HCT116 (cell line): ENCODE results near the gene SERPINB4. TPM values are rescaled to one million over a fixed set of nuclear protein-coding genes. Genes with fewer than 3 reads are reported as not detected.
"Not testable (repeated sequence)": the region's sequence is repeated elsewhere in the genome, so short reads cannot be mapped to it uniquely, and the experiment has no call there.

ENCODE experiments used
- ATAC-seq: fragments of 200-7000 bp; cut with Tn5 transposase; 2 replicates; pipeline ENCODE4 v1.9.1; 2020; ENCODE audit warnings: mild to moderate bottlenecking, moderate library complexity
- Bru-seq: library from RNA; stranded (reverse); fragments of 400-500 nt; gene quantifications from one replicate; lab custom pipeline; 2021; lab: Mats Ljungman, UMichigan
- BruChase-seq, 2 experiments: library from RNA; stranded (reverse); fragments of 400-500 nt; gene quantifications; one replicate each; lab custom pipeline; 2021; lab: Mats Ljungman, UMichigan
- BruUV-seq: library from RNA; stranded (reverse); fragments of 400-500 nt; replicated peaks from 2 replicates; lab custom pipeline; 2021; lab: Mats Ljungman, UMichigan
- CTCF ChIA-PET: fragments of 300-600 bp; sonication (Branson Sonifier 250); formaldehyde crosslinking; loops from one replicate; lab custom pipeline; 2021; ENCODE audit warnings: antibody characterized with exemption; lab: Charles Lee
- POLR2A ChIA-PET: fragments of 300-600, 350-600 bp; sonication (Branson Sonifier 250); formaldehyde crosslinking; loops from one replicate; lab custom pipeline; 2021; ENCODE audit warnings: antibody characterized with exemption; lab: Charles Lee
- RAD21 ChIA-PET, 2 experiments: fragments of 300-600 bp; sonication (Branson Sonifier 250); formaldehyde crosslinking; loops; one replicate each; lab custom pipeline; 2023; ENCODE audit warnings: low total read pairs in 2 of 2; ENCODE audit not compliant: uncharacterized antibody in 2 of 2, unreplicated experiment in 2 of 2, low non-redundant PET in 1 of 2; lab: Charles Lee
- DNase-seq: peaks from one replicate; pipeline ENCODE4 v3.0.0-alpha.2; 2010; ENCODE audit warnings: low read depth, low spot score
- H2AFZ ChIP-seq: fragments of 200-600 bp; shearing (Covaris generic), sonication (generic); 2 replicates; pipeline ENCODE4 v1.6.1; 2017; ENCODE audit warnings: low read depth, mixed run types, mixed read lengths, antibody characterized with exemption, low read length; ENCODE audit not compliant: poor library complexity, severe bottlenecking
- H3K27ac ChIP-seq: 2 replicates; pipeline ENCODE4 v1.5.1; 2012; ENCODE audit warnings: low read depth, low read length
- H3K27me3 ChIP-seq: fragments of 200-600 bp; sonication (generic); 2 replicates; pipeline ENCODE4 v1.6.1; 2016; ENCODE audit warnings: mixed run types, low read length, mixed read lengths; ENCODE audit not compliant: insufficient read depth
- H3K36me3 ChIP-seq, 2 experiments: fragments of 200-500 bp in 1 of 2; fragments of 200-600 bp in 1 of 2; sonication (Bioruptor generic) in 1 of 2; sonication (generic) in 1 of 2; 2 replicates each; pipeline versions ENCODE4 v1.5.1 to v1.6.1; 2014 to 2016; ENCODE audit warnings: low read length in 2 of 2, inconsistent platforms in 1 of 2, mixed read lengths in 1 of 2, mixed run types in 1 of 2; ENCODE audit not compliant: insufficient read depth in 2 of 2, control insufficient read depth in 1 of 2
- H3K4me1 ChIP-seq, 2 experiments: fragments of 200-600 bp in 1 of 2; sonication (generic) in 1 of 2; 2 replicates each; pipeline versions ENCODE4 v1.5.1 to v1.6.1; 2012 to 2017; ENCODE audit warnings: low read length in 2 of 2, inconsistent platforms in 1 of 2, mild to moderate bottlenecking in 1 of 2, mixed read lengths in 1 of 2, mixed run types in 1 of 2, moderate library complexity in 1 of 2; ENCODE audit not compliant: insufficient read depth in 2 of 2, control insufficient read depth in 1 of 2
- H3K4me2 ChIP-seq: fragments of 200-600 bp; sonication (generic); 2 replicates; pipeline ENCODE4 v1.6.1; 2017; ENCODE audit warnings: mixed run types, low read length, mixed read lengths
- H3K4me3 ChIP-seq, 2 experiments: fragments of 200-600 bp in 1 of 2; sonication (generic) in 1 of 2; replicated peaks in 1 of 2; 2 replicates each; pipeline ENCODE4 v1.5.1; 2011 to 2016; ENCODE audit warnings: low read length in 2 of 2, control low read depth in 1 of 2, low read depth in 1 of 2, mild to moderate bottlenecking in 1 of 2, mixed read lengths in 1 of 2, mixed run types in 1 of 2
- H3K79me2 ChIP-seq: fragments of 200-600 bp; sonication (generic); 2 replicates; pipeline ENCODE4 v1.6.1; 2017; ENCODE audit warnings: mild to moderate bottlenecking, mixed run types, low read length, moderate library complexity, mixed read lengths; ENCODE audit not compliant: insufficient read depth
- H3K9ac ChIP-seq: fragments of 200-600 bp; sonication (generic); 2 replicates; pipeline ENCODE4 v1.6.1; 2016; ENCODE audit warnings: low read length, mixed read lengths
- H3K9me2 ChIP-seq: fragments of 200-600 bp; sonication (generic), shearing (Covaris generic); 2 replicates; pipeline ENCODE4 v1.6.1; 2017; ENCODE audit warnings: mixed run types, mild to moderate bottlenecking, moderate library complexity; ENCODE audit not compliant: insufficient read depth
- H3K9me3 ChIP-seq, 2 experiments: fragments of 200-500 bp in 1 of 2; fragments of 200-600 bp in 1 of 2; sonication (Bioruptor generic) in 1 of 2; sonication (generic) in 1 of 2; 2 replicates each; pipeline ENCODE4 v1.6.1; 2014 to 2017; ENCODE audit warnings: low read length in 2 of 2, mixed read lengths in 2 of 2, inconsistent platforms in 1 of 2, low read depth in 1 of 2, mild to moderate bottlenecking in 1 of 2, mixed run types in 1 of 2, moderate library complexity in 1 of 2; ENCODE audit not compliant: control insufficient read depth in 1 of 2, insufficient read depth in 1 of 2
- H4K20me1 ChIP-seq: fragments of 200-600 bp; sonication (generic), shearing (Covaris generic); 2 replicates; pipeline ENCODE4 v1.6.1; 2017; ENCODE audit warnings: mixed run types, mild to moderate bottlenecking, moderate library complexity; ENCODE audit not compliant: insufficient read depth
- ELF1 ChIP-seq: IDR thresholded peaks from 2 replicates; pipeline ENCODE4 v1.6.1; 2012; ENCODE audit warnings: low read depth, borderline replicate concordance
- intact Hi-C: fragments of 100-400 bp; cut with micrococcal nuclease; formaldehyde crosslinking; loops from 2 replicates; pipeline ENCODE4 v1.10.0; 2022
- long read RNA-seq: library from polyadenylated mRNA; unstranded; transcript quantifications from one replicate; pipeline ENCODE4 v2.0.0, GENCODE V29; 2021; ENCODE audit not compliant: unreplicated experiment
- polyA plus RNA-seq: library from polyadenylated mRNA; unstranded; fragments of >200 nt; gene quantifications from 2 replicates; pipeline ENCODE4 v1.2.1, GENCODE V29; 2012; ENCODE audit warnings: missing spikeins
- total RNA-seq: library from RNA; stranded (reverse); gene quantifications from one replicate; pipeline ENCODE4 v1.2.1, GENCODE V29; 2021; ENCODE audit not compliant: unreplicated experiment

Gene SERPINB4
- total RNA-seq (not detected), Bru-seq, nascent RNA (not detected), BruChase-seq, experiment 1, labeled RNA remaining after a 6-hour chase (not detected), BruChase-seq, experiment 2, labeled RNA remaining after a 2-hour chase (not detected)
- polyA plus RNA-seq: 0.05 TPM in 1 of 2 replicates, not detected in the other
- long read RNA-seq, partial matches to known transcripts: 1 of 1 reads
- long read RNA-seq, other reads (novel, unspliced or antisense): 0 of 1 reads

GRCh38 chr18:63644142-63644541 lies at the start of gene SERPINB4:
TSS of gene SERPINB4 (minus strand) at chr18:63644256. CDS start at chr18:63643577, 679 bp downstream.
- peaks cover 2 to 14% of the 10 kb centered on the region in 2 experiments; a peak in 2 of 4 replicates for H3K4me1 ChIP-seq
- H4K20me1 ChIP-seq, ATAC-seq, intact Hi-C loops, BruUV-seq, POLR2A ChIA-PET, H3K9me2 ChIP-seq, H3K4me2 ChIP-seq, H3K36me3 ChIP-seq, H3K27ac ChIP-seq, CTCF ChIA-PET, H3K9ac ChIP-seq, H2AFZ ChIP-seq, H3K4me3 ChIP-seq, H3K79me2 ChIP-seq, H3K9me3 ChIP-seq, H3K27me3 ChIP-seq, RAD21 ChIA-PET, DNase-seq: not testable (repeated sequence)

- Histone ChIP-seq H2AFZ (no peak overlapping the region), H3K27ac (no peak overlapping the region), H3K79me2 (no peaks in the 10 kb centered on the region)
- no peak for DNase-seq
- no peak for TF ChIP-seq ELF1
- TF ChIP-seq, all 23 proteins: peak for 0
- no peaks in the 10 kb centered on the region for H3K9me3 ChIP-seq
- H3K4me1 ChIP-seq: no peaks in the 10 kb centered on the region
- H3K9me2 ChIP-seq: no peaks in the 10 kb centered on the region
- ATAC-seq: no peak
- H3K36me3 ChIP-seq: no peaks in the 10 kb centered on the region
- BruUV-seq: no TSS peak
- POLR2A ChIA-PET: no interaction called here
- no peaks in the 10 kb centered on the region for H3K27me3 ChIP-seq
- no peak overlapping the region for H3K9ac ChIP-seq
- no peak overlapping the region for H3K4me3 ChIP-seq
- RAD21 ChIA-PET: no interaction called here
- H3K4me2 ChIP-seq: no peak overlapping the region
- no peaks in the 10 kb centered on the region for H4K20me1 ChIP-seq
- CTCF ChIA-PET: no interaction called here
- intact Hi-C loops: no loop called here
These were observed 45.0 kb upstream of the SERPINB4 start for GRCh38 chr18:63689064-63689463.
